SU-DHL-6 (cell line): ENCODE measurements around the gene GFOD2.

ENCODE experiments used
- CTCF ChIP-seq: fragments of 200-600 bp; sonication (generic); IDR thresholded peaks from one replicate; pipeline ENCODE4 v1.5.1; 2017; ENCODE audit warnings: antibody characterized with exemption, mild to moderate bottlenecking, low read length, moderate library complexity; ENCODE audit not compliant: insufficient read depth, poor library complexity, severe bottlenecking
- EZH2phosphoT487 ChIP-seq: fragments of 200-600 bp; sonication (generic), shearing (Covaris generic); conservative IDR thresholded peaks from 2 replicates; pipeline ENCODE4 v1.6.1; 2018; ENCODE audit warnings: mild to moderate bottlenecking, antibody characterized with exemption, low read length, moderate library complexity, mixed read lengths

- TF ChIP-seq CTCF (no peak), EZH2phosphoT487 (no peak)
Observed at GRCh38 chr16:67708368-67708771, 10.7 kb downstream of the GFOD2 start.
